HG03060 (cell line): ENCODE measurements around the gene MCOLN2.
"Not testable (repeated sequence)": the region's sequence is repeated elsewhere in the genome, so short reads cannot be mapped to it uniquely, and the experiment has no call there.

Source experiments
- ATAC-seq: cut with Tn5 transposase; IDR thresholded peaks from one replicate; pipeline ENCODE4 v1.9.1; 2021; ENCODE audit warnings: low read depth, moderate number of reproducible peaks; ENCODE audit not compliant: unreplicated experiment

MCOLN2 gene

GRCh38 chr1:84988588-84988987 is 8.3 kb downstream of the MCOLN2 start:
- ATAC-seq: peak; percentile 34

- ATAC-seq: not testable (repeated sequence)
Observed at GRCh38 chr1:84986561-84986960, 10.4 kb downstream of the MCOLN2 start.

GRCh38 chr1:84985365-84985764 is 11.5 kb downstream of the MCOLN2 start:
- ATAC-seq: no peak

GRCh38 chr1:84982395-84982794 is 14.5 kb downstream of the MCOLN2 start:
- no peak for ATAC-seq

- ATAC-seq: no peak
Observed at GRCh38 chr1:84975035-84975434, 21.9 kb downstream of the MCOLN2 start.

- no peak for ATAC-seq
Observed at GRCh38 chr1:84973498-84974334, 23.2 kb downstream of the MCOLN2 start.

- no peak for ATAC-seq
Observed at GRCh38 chr1:84972377-84972987, 24.4 kb downstream of the MCOLN2 start.

GRCh38 chr1:84971957-84972356 is 25.0 kb downstream of the MCOLN2 start:
- ATAC-seq: peak; percentile 23

- ATAC-seq: peak; percentile 40
Observed at GRCh38 chr1:84969489-84970250, 27.2 kb downstream of the MCOLN2 start.

GRCh38 chr1:84968865-84969264 is 28.0 kb downstream of the MCOLN2 start:
- no peak for ATAC-seq

- no peak for ATAC-seq
Observed at GRCh38 chr1:84968101-84968500, 28.8 kb downstream of the MCOLN2 start.

GRCh38 chr1:84967666-84968065 is 29.2 kb downstream of the MCOLN2 start:
- ATAC-seq: no peak

GRCh38 chr1:84963021-84963420 is 33.9 kb downstream of the MCOLN2 start:
- ATAC-seq: no peak

- ATAC-seq: no peak
Observed at GRCh38 chr1:84961316-84961715, 35.6 kb downstream of the MCOLN2 start.

- ATAC-seq: no peak
Observed at GRCh38 chr1:84960371-84960770, 36.5 kb downstream of the MCOLN2 start.

GRCh38 chr1:84959294-84959693 is 37.6 kb downstream of the MCOLN2 start:
- peak; percentile 75 for ATAC-seq

- no peak for ATAC-seq
Observed at GRCh38 chr1:84957966-84958365, 38.9 kb downstream of the MCOLN2 start.

GRCh38 chr1:84956655-84957054 is 40.3 kb downstream of the MCOLN2 start:
- ATAC-seq: no peak

- no peak for ATAC-seq
Observed at GRCh38 chr1:84956097-84956496, 40.8 kb downstream of the MCOLN2 start.

GRCh38 chr1:84949664-84950063 is 47.2 kb downstream of the MCOLN2 start:
- no peak for ATAC-seq
